GM19372 (cell line): ENCODE measurements around the gene YIPF2.

Source experiments
- ATAC-seq: cut with Tn5 transposase; IDR thresholded peaks from one replicate; pipeline ENCODE4 v1.9.1; 2021; ENCODE audit warnings: mild to moderate bottlenecking, low read depth, moderate library complexity; ENCODE audit not compliant: unreplicated experiment

Gene YIPF2

GRCh38 chr19:10913716-10914340 lies 14.6 kb downstream of the YIPF2 start:
- ATAC-seq, result no peak

- ATAC-seq, result no peak
These were observed 15.8 kb downstream of the YIPF2 start for GRCh38 chr19:10912619-10913018.

GRCh38 chr19:10911579-10912363 lies 16.7 kb downstream of the YIPF2 start:
- ATAC-seq, result no peak

- ATAC-seq, result no peak
These were observed 20.0 kb downstream of the YIPF2 start for GRCh38 chr19:10908380-10908960.

GRCh38 chr19:10907925-10908324 lies 20.5 kb downstream of the YIPF2 start:
- no peak for ATAC-seq

GRCh38 chr19:10899151-10899653 lies 29.2 kb downstream of the YIPF2 start:
- no peak for ATAC-seq

- ATAC-seq, result no peak
These were observed 29.8 kb downstream of the YIPF2 start for GRCh38 chr19:10898633-10899032.

GRCh38 chr19:10896851-10897526 lies 31.4 kb downstream of the YIPF2 start:
- no peak for ATAC-seq

GRCh38 chr19:10895920-10896319 lies 32.5 kb downstream of the YIPF2 start:
- no peak for ATAC-seq

GRCh38 chr19:10895363-10895762 lies 33.1 kb downstream of the YIPF2 start:
- no peak for ATAC-seq

GRCh38 chr19:10894911-10895213 lies 33.6 kb downstream of the YIPF2 start:
- ATAC-seq, result no peak

- ATAC-seq, result no peak
These were observed 36.2 kb downstream of the YIPF2 start for GRCh38 chr19:10892256-10892655.

GRCh38 chr19:10891405-10892086 lies 36.9 kb downstream of the YIPF2 start:
- no peak for ATAC-seq

GRCh38 chr19:10889880-10890279 lies 38.6 kb downstream of the YIPF2 start:
- no peak for ATAC-seq

GRCh38 chr19:10888421-10888866 lies 40.0 kb downstream of the YIPF2 start:
- no peak for ATAC-seq

GRCh38 chr19:10887616-10888367 lies 40.6 kb downstream of the YIPF2 start:
- ATAC-seq, result no peak

- no peak for ATAC-seq
These were observed 43.0 kb downstream of the YIPF2 start for GRCh38 chr19:10885201-10886169.

GRCh38 chr19:10884274-10884673 lies 44.2 kb downstream of the YIPF2 start:
- no peak for ATAC-seq

- ATAC-seq, result no peak
These were observed 46.4 kb downstream of the YIPF2 start for GRCh38 chr19:10882108-10882457.
